GM12892 (cell line): ENCODE data around the gene ADCYAP1.

Source experiments
- POLR2A ChIP-seq: IDR thresholded peaks from 2 replicates; pipeline ENCODE4 v1.6.1; 2011; ENCODE audit warnings: low read depth, low read length, control low read depth
- POLR2AphosphoS5 ChIP-seq: IDR thresholded peaks from 2 replicates; pipeline ENCODE4 v1.6.1; 2011; ENCODE audit warnings: low read depth, low read length, control low read depth
- TAF1 ChIP-seq: IDR thresholded peaks from 2 replicates; pipeline ENCODE4 v1.6.1; 2011; ENCODE audit warnings: low read depth, mild to moderate bottlenecking, control low read depth, low read length, borderline replicate concordance

DNA sequence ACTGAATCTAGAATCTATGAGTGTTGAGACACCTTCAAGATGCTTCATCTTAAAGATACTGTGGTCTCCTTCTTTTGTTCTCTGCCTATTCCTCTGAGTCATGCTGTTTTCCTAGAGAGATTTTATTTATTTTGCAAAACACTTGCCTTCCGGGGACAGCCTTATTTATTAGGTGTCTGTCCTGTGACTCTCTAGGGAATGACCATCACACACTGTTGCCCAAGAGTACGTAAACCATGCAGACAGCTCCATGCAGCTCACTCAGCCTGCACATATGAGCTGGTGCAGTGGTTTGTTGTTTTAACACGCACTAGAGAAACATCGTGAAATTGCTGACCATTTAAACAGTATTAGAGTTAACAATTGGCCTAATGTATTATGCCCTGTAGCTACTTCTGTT lies 12.4 kb upstream of the ADCYAP1 start:
- TF ChIP-seq POLR2A (no peak), POLR2AphosphoS5 (no peak), TAF1 (no peak)
